ENCODE results near the gene BOC. TPM values are rescaled to one million over a fixed set of nuclear protein-coding genes. Genes with fewer than 3 reads are reported as not detected.

The BOC gene
- total and polyA plus RNA-seq, 4 donors: 6.6 to 164 (median 26.8) TPM

DNA sequence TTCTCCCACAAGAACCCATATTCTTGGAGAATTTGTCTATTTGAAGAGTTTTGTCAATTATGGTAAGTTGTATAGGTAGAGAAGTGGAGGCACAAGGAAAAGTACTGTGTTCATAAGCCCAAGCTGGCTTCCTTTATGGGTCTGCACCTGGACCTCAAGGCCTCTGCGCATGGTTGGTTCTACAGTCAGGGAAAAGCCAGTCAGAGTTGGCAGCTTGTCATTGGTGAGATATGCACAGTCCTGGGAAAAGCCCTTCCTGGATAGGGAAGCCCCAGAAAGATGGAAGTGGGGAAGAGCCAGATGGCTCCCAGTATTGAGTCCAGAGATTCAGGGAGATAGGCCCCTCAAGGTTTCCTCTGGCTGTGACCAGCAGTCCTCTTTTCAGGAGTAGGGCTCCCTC lies 15.8 kb downstream of the BOC start:
- 96% methylated on average over 1 of the region's 1 CpG for WGBS, 2 donors
- H3K36me3 ChIP-seq (ENCODE audit: control insufficient read depth in 1 of 2, insufficient read depth in 2 of 2, low read length in 1 of 2): no peaks in the 10 kb centered on the region
- intact Hi-C loops (cut with DNase I): no loop called here
- no peaks in the 10 kb centered on the region for H3K9me3 ChIP-seq (ENCODE audit: control insufficient read depth, low read length)
- H3K4me3 ChIP-seq (ENCODE audit: low read length in 2 of 2): no peak overlapping the region
- H3K4me1 ChIP-seq (ENCODE audit: control insufficient read depth in 1 of 2, insufficient read depth in 2 of 2, low read length in 2 of 2): no peaks in the 10 kb centered on the region
- no peak overlapping the region for H3K27ac ChIP-seq (ENCODE audit: low read depth in 1 of 2, low read length in 2 of 2)
- H3K27me3 ChIP-seq (ENCODE audit: control insufficient read depth in 1 of 2, insufficient read depth in 2 of 2, low read length in 1 of 2): no peaks in the 10 kb centered on the region
- DNase-seq (no peak), ATAC-seq (ENCODE audit: low FRiP score) (no peak)

DNA sequence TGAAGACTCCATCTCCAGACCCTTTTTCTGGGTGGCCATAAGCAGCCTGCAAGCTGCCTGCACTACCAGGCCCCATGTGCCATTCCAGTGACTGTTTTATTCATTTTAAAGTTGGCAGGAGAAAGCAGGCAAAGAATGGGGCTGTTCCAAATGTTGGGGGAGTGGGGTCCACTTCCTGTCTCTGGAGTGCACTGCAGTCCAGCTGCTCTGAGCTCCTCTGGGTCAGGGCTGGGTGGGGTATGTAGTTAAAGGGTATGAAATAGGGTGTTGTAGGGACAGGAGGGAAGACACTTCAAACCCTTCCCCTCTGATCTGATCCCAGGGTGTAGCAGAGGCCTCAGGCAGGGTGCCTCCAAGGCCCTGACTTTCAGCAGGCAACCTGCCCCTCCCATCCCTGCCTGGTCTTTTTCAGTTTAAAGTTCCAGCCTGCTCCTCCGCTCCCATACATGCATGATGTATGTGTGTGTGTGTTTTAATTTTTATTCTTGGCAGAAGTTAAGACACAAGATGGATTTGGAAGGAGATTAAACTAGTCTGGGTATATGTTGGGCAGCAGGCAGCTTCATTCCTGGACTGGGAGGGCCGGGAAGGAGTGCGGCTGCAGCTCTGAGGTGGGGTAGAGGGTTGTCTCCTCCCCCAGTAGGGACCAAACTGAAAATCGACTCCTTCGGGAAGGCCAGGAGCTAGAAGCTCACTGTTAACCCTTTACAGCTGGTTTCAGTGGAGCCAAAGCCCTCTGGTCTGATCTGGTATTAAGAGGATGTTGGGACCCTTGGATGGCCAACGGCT lies 17.3 kb downstream of the BOC start:
- 47 to 54% methylated on average over 6 of the region's 6 CpGs for WGBS, 2 donors
- Histone ChIP-seq H3K9me3 (ENCODE audit: control insufficient read depth, low read length) (no peaks in the 10 kb centered on the region), H3K27me3 (ENCODE audit: control insufficient read depth in 1 of 2, insufficient read depth in 2 of 2, low read length in 1 of 2) (no peaks in the 10 kb centered on the region), H3K27ac (ENCODE audit: low read depth in 1 of 2, low read length in 2 of 2) (no peak overlapping the region), H3K4me3 (ENCODE audit: low read length in 2 of 2) (no peak overlapping the region), H3K4me1 (ENCODE audit: control insufficient read depth in 1 of 2, insufficient read depth in 2 of 2, low read length in 2 of 2) (no peaks in the 10 kb centered on the region), H3K36me3 (ENCODE audit: control insufficient read depth in 1 of 2, insufficient read depth in 2 of 2, low read length in 1 of 2) (no peaks in the 10 kb centered on the region)
- DNase-seq: no peak
- intact Hi-C loops (cut with DNase I): no loop called here
- no peak for ATAC-seq (ENCODE audit: low FRiP score)

DNA sequence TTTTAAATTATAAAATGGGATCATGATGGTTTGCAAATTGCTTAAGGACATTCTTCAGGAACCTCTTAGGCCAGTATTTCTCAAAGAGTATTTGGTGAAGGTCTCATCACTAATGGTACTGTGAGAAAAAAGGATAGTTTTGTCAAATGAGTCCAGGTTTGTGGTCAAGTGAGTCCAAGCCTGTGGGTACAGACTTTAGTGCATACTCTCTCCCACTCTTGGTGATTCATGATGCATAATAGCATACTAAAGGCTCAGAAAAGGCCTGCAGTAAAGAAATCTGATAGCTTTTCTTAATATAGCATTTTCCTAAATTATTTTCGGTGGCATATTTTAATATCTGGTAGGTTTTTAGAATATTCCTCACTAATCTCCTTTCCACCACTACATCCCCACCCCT lies 20.0 kb downstream of the BOC start:
- no peaks in the 10 kb centered on the region for H3K9me3 ChIP-seq (ENCODE audit: control insufficient read depth, low read length)
- H3K4me1 ChIP-seq (ENCODE audit: control insufficient read depth in 1 of 2, insufficient read depth in 2 of 2, low read length in 2 of 2): no peaks in the 10 kb centered on the region
- intact Hi-C loops (cut with DNase I): no loop called here
- H3K27me3 ChIP-seq (ENCODE audit: control insufficient read depth in 1 of 2, insufficient read depth in 2 of 2, low read length in 1 of 2): no peaks in the 10 kb centered on the region
- ATAC-seq (ENCODE audit: low FRiP score) (no peak), DNase-seq (no peak)
- H3K36me3 ChIP-seq (ENCODE audit: control insufficient read depth in 1 of 2, insufficient read depth in 2 of 2, low read length in 1 of 2): no peaks in the 10 kb centered on the region
- H3K27ac ChIP-seq (ENCODE audit: low read depth in 1 of 2, low read length in 2 of 2): no peak overlapping the region
- WGBS, 2 donors: 72 to 79% methylated on average over 1 of the region's 1 CpG
- no peak overlapping the region for H3K4me3 ChIP-seq (ENCODE audit: low read length in 2 of 2)

DNA sequence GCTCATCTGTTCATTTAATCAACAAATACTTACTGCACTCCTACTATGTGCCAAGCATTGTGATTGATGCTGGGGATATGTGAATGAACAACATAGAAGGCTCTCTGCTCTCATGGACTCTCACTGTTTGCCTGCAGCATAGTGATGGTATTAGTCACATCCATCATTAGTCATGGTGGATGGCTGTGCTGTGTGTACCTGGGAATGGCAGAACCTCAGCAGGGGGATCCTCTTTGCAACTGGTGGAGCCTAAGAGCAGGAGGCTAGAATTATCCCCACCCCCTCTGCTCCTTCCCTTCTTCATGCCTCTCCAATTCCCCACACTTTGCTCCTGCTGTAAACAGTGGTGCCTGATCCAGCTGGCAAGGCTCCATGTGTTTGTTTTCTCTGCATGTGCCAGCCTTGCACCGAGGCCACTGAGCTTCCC lies 20.5 kb downstream of the BOC start:
- Histone ChIP-seq H3K27me3 (ENCODE audit: control insufficient read depth in 1 of 2, insufficient read depth in 2 of 2, low read length in 1 of 2) (no peaks in the 10 kb centered on the region), H3K4me3 (ENCODE audit: low read length in 2 of 2) (no peak overlapping the region), H3K36me3 (ENCODE audit: control insufficient read depth in 1 of 2, insufficient read depth in 2 of 2, low read length in 1 of 2) (no peaks in the 10 kb centered on the region), H3K27ac (ENCODE audit: low read depth in 1 of 2, low read length in 2 of 2) (no peak overlapping the region), H3K9me3 (ENCODE audit: control insufficient read depth, low read length) (no peaks in the 10 kb centered on the region), H3K4me1 (ENCODE audit: control insufficient read depth in 1 of 2, insufficient read depth in 2 of 2, low read length in 2 of 2) (no peaks in the 10 kb centered on the region)
- ATAC-seq (ENCODE audit: low FRiP score) (no peak), DNase-seq (no peak)
- WGBS, 2 donors: 0 to 3% methylated on average over 1 of the region's 1 CpG
- intact Hi-C loops (cut with DNase I): no loop called here

DNA sequence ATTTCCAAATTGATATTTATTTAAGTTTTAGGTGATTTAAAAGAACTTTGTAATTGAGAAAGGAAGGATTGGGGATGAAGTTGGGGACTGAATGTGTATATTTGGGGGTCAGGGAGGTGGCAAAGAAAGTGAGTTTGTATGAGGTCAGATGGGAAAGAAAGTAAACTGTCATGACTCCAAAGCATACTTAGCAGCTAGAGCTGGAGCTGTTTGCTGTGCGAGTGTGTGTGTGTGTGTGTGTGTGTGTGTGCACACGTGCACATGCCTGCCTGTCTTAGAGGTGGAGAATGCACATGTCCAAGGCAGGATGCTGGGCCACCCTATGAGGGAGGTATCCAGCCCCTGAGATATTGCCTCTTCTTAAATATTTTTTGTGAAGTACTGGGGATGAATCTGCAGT lies 21.0 kb downstream of the BOC start:
- Histone ChIP-seq H3K4me1 (ENCODE audit: control insufficient read depth in 1 of 2, insufficient read depth in 2 of 2, low read length in 2 of 2) (no peaks in the 10 kb centered on the region), H3K36me3 (ENCODE audit: control insufficient read depth in 1 of 2, insufficient read depth in 2 of 2, low read length in 1 of 2) (peaks cover 0 to 3% of the 10 kb centered on the region in 2 donors), H3K9me3 (ENCODE audit: control insufficient read depth, low read length) (no peaks in the 10 kb centered on the region), H3K27me3 (ENCODE audit: control insufficient read depth in 1 of 2, insufficient read depth in 2 of 2, low read length in 1 of 2) (no peaks in the 10 kb centered on the region), H3K27ac (ENCODE audit: low read depth in 1 of 2, low read length in 2 of 2) (no peak overlapping the region), H3K4me3 (ENCODE audit: low read length in 2 of 2) (no peak overlapping the region)
- ATAC-seq (ENCODE audit: low FRiP score) (no peak), DNase-seq (no peak)
- intact Hi-C loops (cut with DNase I): no loop called here
- 36 to 45% methylated on average over 2 of the region's 2 CpGs for WGBS, 2 donors

DNA sequence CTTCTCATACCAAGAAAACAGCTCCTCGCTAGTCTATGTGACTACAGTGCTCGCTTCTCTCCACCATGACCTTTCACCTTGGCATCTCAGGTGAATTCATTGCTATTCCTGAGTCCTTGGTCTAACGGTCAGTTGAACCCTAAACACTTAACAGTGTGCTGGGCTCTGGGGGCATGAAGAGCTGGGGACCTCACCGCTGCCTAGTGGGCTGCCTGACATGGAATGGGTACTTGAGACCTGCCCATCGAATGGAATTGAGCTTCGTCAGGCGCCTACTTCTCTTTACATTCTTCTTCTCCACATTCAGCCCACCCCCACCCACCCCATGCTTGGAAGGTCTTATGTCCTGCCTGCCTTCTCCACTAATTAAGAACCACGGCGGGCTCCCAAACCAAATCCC lies 22.1 kb downstream of the BOC start:
- H3K4me3 ChIP-seq (ENCODE audit: low read length in 2 of 2): no peak overlapping the region
- 95 to 96% methylated on average over 9 of the region's 9 CpGs for WGBS, 2 donors
- no peak for DNase-seq
- peaks cover 0 to 3% of the 10 kb centered on the region in 2 donors for H3K36me3 ChIP-seq (ENCODE audit: control insufficient read depth in 1 of 2, insufficient read depth in 2 of 2, low read length in 1 of 2)
- H3K27me3 ChIP-seq (ENCODE audit: control insufficient read depth in 1 of 2, insufficient read depth in 2 of 2, low read length in 1 of 2): no peaks in the 10 kb centered on the region
- H3K9me3 ChIP-seq (ENCODE audit: control insufficient read depth, low read length): no peaks in the 10 kb centered on the region
- ATAC-seq (ENCODE audit: low FRiP score): no peak
- H3K27ac ChIP-seq (ENCODE audit: low read depth in 1 of 2, low read length in 2 of 2): no peak overlapping the region
- intact Hi-C loops (cut with DNase I): no loop called here
- no peaks in the 10 kb centered on the region for H3K4me1 ChIP-seq (ENCODE audit: control insufficient read depth in 1 of 2, insufficient read depth in 2 of 2, low read length in 2 of 2)

DNA sequence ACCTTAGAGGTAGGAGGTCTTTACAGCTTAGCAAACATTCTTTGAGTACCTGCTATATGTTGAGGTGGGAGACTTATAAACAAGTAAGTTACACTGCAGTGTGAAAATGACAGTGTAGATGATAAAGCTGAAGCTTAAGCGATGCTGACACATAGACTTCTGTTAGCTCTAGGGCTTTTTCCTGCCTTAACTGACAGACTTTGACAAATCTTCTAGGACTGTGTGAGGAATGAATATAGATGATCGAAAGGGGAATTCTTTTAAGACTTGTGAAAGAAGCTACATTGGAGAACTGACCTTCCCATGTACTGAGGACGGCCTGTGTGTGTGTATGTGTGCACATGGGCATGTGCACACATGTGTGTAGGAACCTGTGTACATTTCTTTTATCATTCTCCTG lies 22.7 kb downstream of the BOC start:
- Histone ChIP-seq H3K4me3 (ENCODE audit: low read length in 2 of 2) (no peak overlapping the region), H3K27ac (ENCODE audit: low read depth in 1 of 2, low read length in 2 of 2) (no peak overlapping the region), H3K36me3 (ENCODE audit: control insufficient read depth in 1 of 2, insufficient read depth in 2 of 2, low read length in 1 of 2) (peaks cover 0 to 3% of the 10 kb centered on the region in 2 donors), H3K4me1 (ENCODE audit: control insufficient read depth in 1 of 2, insufficient read depth in 2 of 2, low read length in 2 of 2) (no peaks in the 10 kb centered on the region), H3K9me3 (ENCODE audit: control insufficient read depth, low read length) (no peaks in the 10 kb centered on the region), H3K27me3 (ENCODE audit: control insufficient read depth in 1 of 2, insufficient read depth in 2 of 2, low read length in 1 of 2) (no peaks in the 10 kb centered on the region)
- intact Hi-C loops (cut with DNase I): no loop called here
- DNase-seq (no peak), ATAC-seq (ENCODE audit: low FRiP score) (no peak)
- 92 to 98% methylated on average over 3 of the region's 3 CpGs for WGBS, 2 donors

DNA sequence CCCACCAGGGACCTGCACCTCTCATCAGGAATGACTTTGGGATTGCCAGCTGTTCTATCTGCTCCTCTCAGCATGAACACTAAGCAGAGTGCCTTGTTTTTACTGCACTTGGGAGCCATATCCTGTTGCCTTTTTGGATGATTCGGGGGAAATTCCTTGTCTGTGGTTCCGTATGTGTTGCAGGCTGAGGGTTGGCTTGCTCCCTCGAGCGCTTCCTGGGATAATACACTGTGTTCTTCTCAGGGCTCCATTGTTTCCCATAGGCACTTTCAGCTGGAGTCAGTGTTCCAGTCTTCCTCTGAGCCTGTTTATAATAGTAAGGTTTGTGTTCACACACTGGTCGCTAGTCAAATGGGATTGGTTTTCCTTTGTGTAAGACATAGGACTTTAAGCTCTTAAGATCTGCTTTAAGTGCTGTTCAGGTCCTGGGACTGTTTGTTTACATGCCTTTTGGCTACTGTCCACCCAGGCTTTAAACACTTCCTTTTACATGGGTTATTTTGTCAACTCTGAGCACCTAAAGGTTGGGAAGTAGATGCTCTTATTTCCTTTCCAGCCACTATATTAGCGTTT lies 23.4 kb downstream of the BOC start:
- 85 to 86% methylated on average over 6 of the region's 6 CpGs for WGBS, 2 donors
- no peak overlapping the region for H3K27ac ChIP-seq (ENCODE audit: low read depth in 1 of 2, low read length in 2 of 2)
- H3K4me3 ChIP-seq (ENCODE audit: low read length in 2 of 2): no peak overlapping the region
- H3K36me3 ChIP-seq (ENCODE audit: control insufficient read depth in 1 of 2, insufficient read depth in 2 of 2, low read length in 1 of 2): peaks cover 0 to 3% of the 10 kb centered on the region in 2 donors
- ATAC-seq (ENCODE audit: low FRiP score) (no peak), DNase-seq (no peak)
- H3K4me1 ChIP-seq (ENCODE audit: control insufficient read depth in 1 of 2, insufficient read depth in 2 of 2, low read length in 2 of 2): no peaks in the 10 kb centered on the region
- intact Hi-C loops (cut with DNase I): no loop called here
- no peaks in the 10 kb centered on the region for H3K9me3 ChIP-seq (ENCODE audit: control insufficient read depth, low read length)
- H3K27me3 ChIP-seq (ENCODE audit: control insufficient read depth in 1 of 2, insufficient read depth in 2 of 2, low read length in 1 of 2): no peaks in the 10 kb centered on the region

DNA sequence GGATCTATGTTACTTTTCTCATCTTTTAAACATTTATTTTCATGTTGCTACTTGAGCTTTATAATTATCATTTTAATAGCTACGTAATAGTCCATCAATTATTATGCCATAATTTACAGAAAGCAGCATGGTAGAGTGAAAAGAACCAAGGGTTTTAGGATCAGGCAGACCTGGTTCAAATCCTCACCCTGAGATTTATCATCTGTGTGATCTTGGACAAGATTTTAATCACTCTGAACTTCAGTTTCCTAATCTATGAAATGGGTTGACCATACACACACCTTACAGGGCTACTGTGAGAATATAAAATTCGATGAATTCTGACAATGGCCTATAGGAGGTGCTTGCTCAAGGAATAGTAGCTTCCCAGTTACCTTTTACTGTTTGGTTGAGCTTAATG lies 27.1 kb downstream of the BOC start:
- Histone ChIP-seq H3K4me3 (ENCODE audit: low read length in 2 of 2) (no peak overlapping the region), H3K27ac (ENCODE audit: low read depth in 1 of 2, low read length in 2 of 2) (no peak overlapping the region), H3K36me3 (ENCODE audit: control insufficient read depth in 1 of 2, insufficient read depth in 2 of 2, low read length in 1 of 2) (peaks cover 0 to 3% of the 10 kb centered on the region in 2 donors), H3K4me1 (ENCODE audit: control insufficient read depth in 1 of 2, insufficient read depth in 2 of 2, low read length in 2 of 2) (no peaks in the 10 kb centered on the region), H3K9me3 (ENCODE audit: control insufficient read depth, low read length) (no peaks in the 10 kb centered on the region), H3K27me3 (ENCODE audit: control insufficient read depth in 1 of 2, insufficient read depth in 2 of 2, low read length in 1 of 2) (peaks cover 0 to 2% of the 10 kb centered on the region in 2 donors)
- 93 to 99% methylated on average over 2 of the region's 2 CpGs for WGBS, 2 donors
- ATAC-seq (ENCODE audit: low FRiP score) (no peak), DNase-seq (no peak)
- intact Hi-C loops (cut with DNase I): no loop called here
